ENCODE results near the gene CFAP299.

CFAP299 gene

DNA sequence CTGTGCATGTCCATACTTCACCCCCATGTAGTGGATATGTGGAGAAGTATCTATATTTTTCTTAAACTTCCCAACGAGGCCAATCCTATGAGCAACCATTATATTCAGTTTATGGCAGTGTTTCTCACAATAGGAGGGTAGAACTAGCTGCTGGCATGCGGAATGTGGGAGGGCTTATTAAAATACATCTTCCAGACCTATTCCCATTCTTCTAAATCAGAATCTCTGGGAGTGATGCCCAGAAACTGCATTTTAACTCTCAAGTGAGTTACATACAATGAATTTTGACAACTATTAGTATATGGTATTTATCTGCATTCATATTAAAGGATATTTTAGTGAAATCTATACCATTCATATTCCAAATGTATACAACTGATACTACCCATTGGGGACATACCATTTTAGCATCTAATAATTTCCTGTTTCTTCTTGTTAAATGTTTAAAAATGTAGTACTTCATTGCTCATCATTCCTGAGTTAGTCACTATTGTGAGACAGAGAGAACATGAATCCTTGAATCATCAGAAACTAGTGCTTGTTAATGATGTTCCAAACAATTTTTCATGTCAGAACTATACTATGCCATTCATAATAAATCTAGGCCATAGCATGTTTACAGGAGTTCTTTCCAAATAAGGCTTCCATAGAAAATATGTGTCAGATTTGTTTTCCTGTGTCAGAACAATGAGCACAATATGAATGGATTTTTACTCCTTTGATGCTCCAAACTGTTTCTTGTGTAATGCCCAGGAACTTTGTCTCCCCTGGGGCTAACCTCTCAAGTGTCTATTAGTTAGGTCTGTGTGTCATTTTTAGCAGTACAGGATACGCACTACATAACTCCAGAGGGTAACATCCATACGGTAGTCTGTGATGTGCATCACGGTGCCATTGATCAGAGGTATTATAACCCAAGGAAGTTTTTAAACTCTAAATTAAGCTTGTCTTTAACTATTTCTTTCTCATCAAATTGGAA is 496.1 kb downstream of the CFAP299 start:
- TF ChIP-seq FOXM1 (IDR thresholded peaks at IDR 0.05; ENCODE audit: borderline replicate concordance, low read depth) (no peak), TCF12 (IDR thresholded peaks at IDR 0.05; ENCODE audit: low read depth) (no peak), CEBPB (IDR thresholded peaks at IDR 0.05) (no peak), ZBTB7A (IDR thresholded peaks at IDR 0.05; ENCODE audit: low read depth) (no peak), TEAD4 (IDR thresholded peaks at IDR 0.05) (no peak), TAF1 (IDR thresholded peaks at IDR 0.05; ENCODE audit: low read depth) (no peak), EP300 (IDR thresholded peaks at IDR 0.05; ENCODE audit: borderline replicate concordance) (no peak), EGR1 (IDR thresholded peaks at IDR 0.05) (no peak), YY1 (IDR thresholded peaks at IDR 0.05; ENCODE audit: low read depth) (no peak), RAD21 (IDR thresholded peaks at IDR 0.05; ENCODE audit: low read depth) (no peak), CREB1 (IDR thresholded peaks at IDR 0.05; ENCODE audit: low read depth) (no peak), NFIC (IDR thresholded peaks at IDR 0.05) (no peak)
- TF ChIP-seq, protein P1, sequence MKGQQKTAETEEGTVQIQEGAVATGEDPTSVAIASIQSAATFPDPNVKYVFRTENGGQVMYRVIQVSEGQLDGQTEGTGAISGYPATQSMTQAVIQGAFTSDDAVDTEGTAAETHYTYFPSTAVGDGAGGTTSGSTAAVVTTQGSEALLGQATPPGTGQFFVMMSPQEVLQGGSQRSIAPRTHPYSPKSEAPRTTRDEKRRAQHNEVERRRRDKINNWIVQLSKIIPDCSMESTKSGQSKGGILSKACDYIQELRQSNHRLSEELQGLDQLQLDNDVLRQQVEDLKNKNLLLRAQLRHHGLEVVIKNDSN (IDR thresholded peaks at IDR 0.05): no peak
- TF ChIP-seq, protein P2, sequence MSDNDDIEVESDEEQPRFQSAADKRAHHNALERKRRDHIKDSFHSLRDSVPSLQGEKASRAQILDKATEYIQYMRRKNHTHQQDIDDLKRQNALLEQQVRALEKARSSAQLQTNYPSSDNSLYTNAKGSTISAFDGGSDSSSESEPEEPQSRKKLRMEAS (IDR thresholded peaks at IDR 0.05): no peak
- TF ChIP-seq, protein P3, sequence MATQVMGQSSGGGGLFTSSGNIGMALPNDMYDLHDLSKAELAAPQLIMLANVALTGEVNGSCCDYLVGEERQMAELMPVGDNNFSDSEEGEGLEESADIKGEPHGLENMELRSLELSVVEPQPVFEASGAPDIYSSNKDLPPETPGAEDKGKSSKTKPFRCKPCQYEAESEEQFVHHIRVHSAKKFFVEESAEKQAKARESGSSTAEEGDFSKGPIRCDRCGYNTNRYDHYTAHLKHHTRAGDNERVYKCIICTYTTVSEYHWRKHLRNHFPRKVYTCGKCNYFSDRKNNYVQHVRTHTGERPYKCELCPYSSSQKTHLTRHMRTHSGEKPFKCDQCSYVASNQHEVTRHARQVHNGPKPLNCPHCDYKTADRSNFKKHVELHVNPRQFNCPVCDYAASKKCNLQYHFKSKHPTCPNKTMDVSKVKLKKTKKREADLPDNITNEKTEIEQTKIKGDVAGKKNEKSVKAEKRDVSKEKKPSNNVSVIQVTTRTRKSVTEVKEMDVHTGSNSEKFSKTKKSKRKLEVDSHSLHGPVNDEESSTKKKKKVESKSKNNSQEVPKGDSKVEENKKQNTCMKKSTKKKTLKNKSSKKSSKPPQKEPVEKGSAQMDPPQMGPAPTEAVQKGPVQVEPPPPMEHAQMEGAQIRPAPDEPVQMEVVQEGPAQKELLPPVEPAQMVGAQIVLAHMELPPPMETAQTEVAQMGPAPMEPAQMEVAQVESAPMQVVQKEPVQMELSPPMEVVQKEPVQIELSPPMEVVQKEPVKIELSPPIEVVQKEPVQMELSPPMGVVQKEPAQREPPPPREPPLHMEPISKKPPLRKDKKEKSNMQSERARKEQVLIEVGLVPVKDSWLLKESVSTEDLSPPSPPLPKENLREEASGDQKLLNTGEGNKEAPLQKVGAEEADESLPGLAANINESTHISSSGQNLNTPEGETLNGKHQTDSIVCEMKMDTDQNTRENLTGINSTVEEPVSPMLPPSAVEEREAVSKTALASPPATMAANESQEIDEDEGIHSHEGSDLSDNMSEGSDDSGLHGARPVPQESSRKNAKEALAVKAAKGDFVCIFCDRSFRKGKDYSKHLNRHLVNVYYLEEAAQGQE (IDR thresholded peaks at IDR 0.05; ENCODE audit: low read depth): no peak

DNA sequence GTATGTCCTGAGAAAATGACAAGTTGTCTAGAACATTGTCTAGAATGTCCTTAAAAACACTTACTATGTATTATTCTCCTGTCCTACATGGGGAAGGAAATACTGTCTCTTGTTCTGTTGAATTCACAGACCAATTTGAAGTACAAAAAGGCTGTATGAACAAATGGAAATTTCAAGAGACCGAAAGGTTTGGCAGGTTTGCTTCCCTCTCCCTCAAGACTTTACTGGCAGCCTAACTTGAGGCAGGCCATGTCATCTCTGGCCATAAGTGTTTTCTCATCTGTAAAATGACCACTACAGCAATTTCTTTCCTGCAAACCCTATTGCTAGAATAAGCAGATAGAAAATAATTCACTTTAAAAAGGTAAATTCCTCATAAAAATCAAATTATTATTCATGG is 503.8 kb downstream of the CFAP299 start:
- TF ChIP-seq FOXM1 (IDR thresholded peaks at IDR 0.05; ENCODE audit: borderline replicate concordance, low read depth) (no peak), YY1 (IDR thresholded peaks at IDR 0.05; ENCODE audit: low read depth) (no peak)

DNA sequence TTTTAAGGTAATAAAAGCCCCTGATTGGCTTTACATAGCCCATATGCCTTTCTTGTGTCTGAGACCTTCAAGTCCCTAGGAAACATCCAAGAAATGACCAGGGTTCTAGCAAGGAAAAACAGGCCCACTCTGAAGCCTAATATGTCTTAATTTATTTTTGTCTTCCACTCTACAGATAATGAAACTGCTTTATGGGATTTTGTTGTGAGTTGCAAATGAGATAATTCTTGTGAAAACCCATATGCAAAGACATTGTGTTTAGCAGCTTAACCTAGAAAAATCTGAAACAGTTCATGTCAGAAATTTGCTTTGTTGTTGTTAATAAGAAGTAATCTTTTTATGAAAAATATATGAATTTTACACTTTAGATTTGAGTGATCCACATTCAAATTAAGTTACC is 504.3 kb downstream of the CFAP299 start:
- no peak for TF ChIP-seq EP300 (IDR thresholded peaks at IDR 0.05; ENCODE audit: borderline replicate concordance)
- no peak for TF ChIP-seq NFIC (IDR thresholded peaks at IDR 0.05)
- no peak for TF ChIP-seq YY1 (IDR thresholded peaks at IDR 0.05; ENCODE audit: low read depth)
- TF ChIP-seq RAD21 (IDR thresholded peaks at IDR 0.05; ENCODE audit: low read depth): no peak
- TF ChIP-seq TEAD4 (IDR thresholded peaks at IDR 0.05): no peak
- TF ChIP-seq, protein P1 (IDR thresholded peaks at IDR 0.05): no peak
- TF ChIP-seq CREB1 (IDR thresholded peaks at IDR 0.05; ENCODE audit: low read depth): no peak
- no peak for TF ChIP-seq CEBPB (IDR thresholded peaks at IDR 0.05)
- no peak for TF ChIP-seq TAF1 (IDR thresholded peaks at IDR 0.05; ENCODE audit: low read depth)
- TF ChIP-seq, protein P2 (IDR thresholded peaks at IDR 0.05): no peak

DNA sequence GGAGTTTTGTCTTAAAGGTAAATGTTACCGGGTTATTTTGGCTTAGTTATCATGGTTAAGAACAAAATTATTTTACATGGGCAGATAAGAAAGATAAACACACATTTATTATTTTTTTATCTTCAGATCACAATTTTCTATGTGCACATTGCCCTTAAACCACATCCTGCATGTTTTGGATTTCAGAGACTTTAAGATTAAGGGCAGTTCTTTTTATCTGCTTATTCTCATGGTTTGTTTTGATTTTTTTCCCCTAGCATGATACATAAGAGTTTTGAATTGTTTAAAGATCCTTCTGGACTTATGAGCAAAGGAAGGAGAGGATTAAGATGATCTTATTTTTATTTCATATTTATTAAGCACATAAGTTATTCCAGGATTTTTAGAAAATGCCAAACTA is 504.9 kb downstream of the CFAP299 start:
- TF ChIP-seq CEBPB (IDR thresholded peaks at IDR 0.05) (no peak), TCF12 (IDR thresholded peaks at IDR 0.05; ENCODE audit: low read depth) (no peak), TEAD4 (IDR thresholded peaks at IDR 0.05) (no peak), ZBTB7A (IDR thresholded peaks at IDR 0.05; ENCODE audit: low read depth) (no peak), NFIC (IDR thresholded peaks at IDR 0.05) (no peak), RAD21 (IDR thresholded peaks at IDR 0.05; ENCODE audit: low read depth) (no peak), TAF1 (IDR thresholded peaks at IDR 0.05; ENCODE audit: low read depth) (no peak), EP300 (IDR thresholded peaks at IDR 0.05; ENCODE audit: borderline replicate concordance) (no peak), CREB1 (IDR thresholded peaks at IDR 0.05; ENCODE audit: low read depth) (no peak), YY1 (IDR thresholded peaks at IDR 0.05; ENCODE audit: low read depth) (no peak), FOXM1 (IDR thresholded peaks at IDR 0.05; ENCODE audit: borderline replicate concordance, low read depth) (no peak), EGR1 (IDR thresholded peaks at IDR 0.05) (no peak)
- TF ChIP-seq, protein P1 (IDR thresholded peaks at IDR 0.05): no peak
- TF ChIP-seq, protein P3 (IDR thresholded peaks at IDR 0.05; ENCODE audit: low read depth): no peak
- TF ChIP-seq, protein P2 (IDR thresholded peaks at IDR 0.05): no peak

Measured in Ishikawa (cell line).